ENCODE data around the gene UGT1A4. TPM values are rescaled to one million over a fixed set of nuclear protein-coding genes. Genes with fewer than 3 reads are reported as not detected.

UGT1A4 gene
- total and polyA plus RNA-seq, 8 donors = 0.38 to 7.2 (median 1.2) TPM; not detected in 3

DNA sequence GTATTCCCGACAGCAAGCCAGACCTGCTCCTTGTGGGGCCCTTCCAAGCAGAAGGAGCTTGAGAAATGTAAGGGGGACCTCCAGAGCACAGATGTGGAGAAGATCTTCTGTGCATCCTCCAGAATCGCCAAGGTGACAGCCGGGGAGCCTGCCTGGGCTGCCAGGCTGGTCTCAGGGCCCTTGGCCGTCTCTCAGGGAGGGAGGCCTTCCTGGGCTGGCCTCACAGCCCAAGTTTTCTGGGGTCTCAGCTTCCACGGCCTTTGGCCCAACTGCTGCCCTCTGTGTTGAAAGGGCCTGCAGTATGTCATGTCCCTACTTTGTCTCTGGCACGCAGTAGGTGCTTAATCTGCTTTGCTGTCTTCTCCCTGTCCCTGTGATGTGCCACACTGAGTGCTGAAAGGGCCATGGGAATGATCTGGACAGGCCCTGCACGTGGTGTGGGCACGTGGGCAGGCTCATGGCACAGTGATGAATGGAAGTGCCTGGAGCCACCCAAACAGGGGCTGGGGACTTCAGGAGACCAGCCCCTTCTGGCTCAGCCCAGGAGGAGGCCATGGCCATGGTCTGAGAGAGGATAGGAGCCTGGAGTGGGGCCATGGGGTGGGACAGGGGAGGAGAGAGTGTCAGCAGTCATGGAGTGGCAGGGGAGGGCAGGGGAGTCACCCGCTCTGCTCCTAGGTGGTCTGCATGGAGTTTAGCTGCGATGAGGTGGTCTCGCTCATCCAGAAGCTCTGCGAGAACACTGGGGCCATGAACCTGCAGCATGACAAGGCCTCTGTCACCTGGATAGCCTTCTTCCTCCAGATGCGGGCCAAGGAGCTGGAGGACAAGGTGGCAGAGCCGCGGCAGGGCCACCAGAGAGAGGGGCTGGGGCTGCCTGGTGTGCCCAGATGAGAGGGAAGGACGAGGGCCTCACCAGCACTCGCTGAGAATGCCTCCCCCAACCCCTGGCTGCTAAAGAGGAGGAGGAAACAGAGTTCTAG, 100.4 kb downstream of the UGT1A4 start:
- WGBS, 5 donors = 67 to 84% (median 78%) methylated on average over 11 to 17 of the region's 17 CpGs
- intact Hi-C loops (cut with DNase I; ENCODE audit: low total_unique reads) = no loop called here
- peak in 1 of 2 donors; percentile 15 for DNase-seq

DNA sequence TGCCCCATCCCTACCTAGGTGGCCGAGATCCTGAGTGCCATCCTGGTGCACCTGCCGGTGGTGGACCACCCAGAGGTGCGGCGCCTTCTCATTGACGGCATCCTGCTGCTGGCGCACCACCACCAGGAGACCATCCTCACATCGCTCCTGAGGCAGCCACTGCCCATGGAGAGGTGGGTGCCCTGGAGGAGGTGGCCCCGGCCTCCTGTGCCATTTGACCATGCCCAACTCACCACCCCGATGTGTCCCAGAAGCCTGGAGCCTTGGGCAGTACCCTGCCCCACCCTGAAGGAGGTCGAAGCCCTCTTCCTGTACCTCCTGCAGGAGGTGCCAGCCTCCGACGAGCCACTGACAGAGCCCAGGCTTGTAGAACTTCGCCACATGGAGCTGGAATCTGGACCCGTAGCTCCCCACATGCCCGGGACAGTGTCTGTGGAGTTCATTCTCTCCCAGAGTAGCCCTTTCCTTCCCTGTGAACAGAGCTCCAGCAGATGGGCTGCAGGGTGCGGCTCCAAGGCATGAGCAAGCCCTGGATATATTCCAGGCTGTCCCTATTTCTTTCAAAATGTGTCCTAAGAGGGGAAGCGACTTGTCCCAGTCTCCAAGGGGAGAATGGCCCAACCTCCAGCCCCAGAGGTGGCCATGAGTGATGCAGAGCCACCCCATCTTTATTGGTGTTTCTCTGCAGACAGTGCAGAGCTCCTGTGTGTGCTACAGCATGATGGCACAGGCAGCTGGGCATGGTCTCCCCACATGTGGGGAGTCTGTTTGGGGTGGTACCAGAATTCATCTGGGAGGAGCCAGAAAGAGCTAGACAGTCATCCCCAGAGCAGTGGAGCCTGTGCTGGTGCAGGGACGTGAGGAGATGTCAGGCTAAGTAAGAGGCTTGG, 101.6 kb downstream of the UGT1A4 start:
- Histone ChIP-seq H3K4me3 (no peak overlapping the region), H3K36me3 (no peaks in the 10 kb centered on the region), H3K4me1 (no peaks in the 10 kb centered on the region), H3K27ac (no peak overlapping the region), H3K9me3 (no peaks in the 10 kb centered on the region), H3K27me3 (no peaks in the 10 kb centered on the region)
- intact Hi-C loops (cut with DNase I; ENCODE audit: low total_unique reads) = no loop called here
- WGBS, 5 donors = 82 to 88% (median 84%) methylated on average over 13 to 18 of the region's 18 CpGs
- DNase-seq = peak in 1 of 2 donors; percentile 19
- TF ChIP-seq EP300 (IDR thresholded peaks at IDR 0.05) (no peak), POLR2AphosphoS5 (IDR thresholded peaks at IDR 0.05) (no peak)

More for the DNA sequence above, 100.4 kb downstream of the UGT1A4 start:
- H3K36me3 ChIP-seq = no peaks in the 10 kb centered on the region
- H3K9me3 ChIP-seq = no peaks in the 10 kb centered on the region
- no peaks in the 10 kb centered on the region for H3K4me1 ChIP-seq
- peaks cover 0 to 4% (median 0%) of the 10 kb centered on the region in 3 donors for H3K27me3 ChIP-seq
- TF ChIP-seq POLR2A (IDR thresholded peaks at IDR 0.05) = no peak
- TF ChIP-seq, protein P1, sequence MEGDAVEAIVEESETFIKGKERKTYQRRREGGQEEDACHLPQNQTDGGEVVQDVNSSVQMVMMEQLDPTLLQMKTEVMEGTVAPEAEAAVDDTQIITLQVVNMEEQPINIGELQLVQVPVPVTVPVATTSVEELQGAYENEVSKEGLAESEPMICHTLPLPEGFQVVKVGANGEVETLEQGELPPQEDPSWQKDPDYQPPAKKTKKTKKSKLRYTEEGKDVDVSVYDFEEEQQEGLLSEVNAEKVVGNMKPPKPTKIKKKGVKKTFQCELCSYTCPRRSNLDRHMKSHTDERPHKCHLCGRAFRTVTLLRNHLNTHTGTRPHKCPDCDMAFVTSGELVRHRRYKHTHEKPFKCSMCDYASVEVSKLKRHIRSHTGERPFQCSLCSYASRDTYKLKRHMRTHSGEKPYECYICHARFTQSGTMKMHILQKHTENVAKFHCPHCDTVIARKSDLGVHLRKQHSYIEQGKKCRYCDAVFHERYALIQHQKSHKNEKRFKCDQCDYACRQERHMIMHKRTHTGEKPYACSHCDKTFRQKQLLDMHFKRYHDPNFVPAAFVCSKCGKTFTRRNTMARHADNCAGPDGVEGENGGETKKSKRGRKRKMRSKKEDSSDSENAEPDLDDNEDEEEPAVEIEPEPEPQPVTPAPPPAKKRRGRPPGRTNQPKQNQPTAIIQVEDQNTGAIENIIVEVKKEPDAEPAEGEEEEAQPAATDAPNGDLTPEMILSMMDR (IDR thresholded peaks at IDR 0.05) = no peak
- no peak for TF ChIP-seq POLR2AphosphoS5 (IDR thresholded peaks at IDR 0.05)
- no peak for TF ChIP-seq EP300 (IDR thresholded peaks at IDR 0.05)
- H3K27ac ChIP-seq = no peak overlapping the region
- no peak overlapping the region for H3K4me3 ChIP-seq

DNA sequence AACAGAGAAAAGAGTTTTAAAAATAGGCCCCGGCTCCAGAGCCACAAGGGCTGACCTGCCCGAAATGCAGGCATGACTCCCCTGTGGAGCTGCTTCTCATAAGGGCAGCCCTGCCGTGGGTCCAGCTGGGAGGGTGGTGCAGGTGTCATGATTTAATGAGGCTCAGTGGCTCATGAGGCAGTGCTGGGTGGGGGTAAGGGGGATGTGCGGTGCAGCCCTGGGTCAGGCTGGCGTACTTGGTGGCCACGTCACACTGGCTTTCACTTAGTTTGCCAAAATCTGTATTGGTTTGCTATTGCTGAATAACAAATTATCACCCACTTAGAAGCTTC, 102.2 kb downstream of the UGT1A4 start:
- DNase-seq = peak in 1 of 2 donors; percentile 9
- Histone ChIP-seq H3K27me3 (no peaks in the 10 kb centered on the region), H3K36me3 (no peaks in the 10 kb centered on the region), H3K4me3 (no peak overlapping the region), H3K9me3 (no peaks in the 10 kb centered on the region), H3K4me1 (no peaks in the 10 kb centered on the region), H3K27ac (no peak overlapping the region)
- intact Hi-C loops (cut with DNase I; ENCODE audit: low total_unique reads) = no loop called here
- 75 to 93% (median 86%) methylated on average over 2 to 6 of the region's 6 CpGs for WGBS, 5 donors
- TF ChIP-seq POLR2A (IDR thresholded peaks at IDR 0.05) = no peak
- TF ChIP-seq, protein P1 (IDR thresholded peaks at IDR 0.05) = no peak
- TF ChIP-seq POLR2AphosphoS5 (IDR thresholded peaks at IDR 0.05) = no peak
- TF ChIP-seq EP300 (IDR thresholded peaks at IDR 0.05) = no peak

DNA sequence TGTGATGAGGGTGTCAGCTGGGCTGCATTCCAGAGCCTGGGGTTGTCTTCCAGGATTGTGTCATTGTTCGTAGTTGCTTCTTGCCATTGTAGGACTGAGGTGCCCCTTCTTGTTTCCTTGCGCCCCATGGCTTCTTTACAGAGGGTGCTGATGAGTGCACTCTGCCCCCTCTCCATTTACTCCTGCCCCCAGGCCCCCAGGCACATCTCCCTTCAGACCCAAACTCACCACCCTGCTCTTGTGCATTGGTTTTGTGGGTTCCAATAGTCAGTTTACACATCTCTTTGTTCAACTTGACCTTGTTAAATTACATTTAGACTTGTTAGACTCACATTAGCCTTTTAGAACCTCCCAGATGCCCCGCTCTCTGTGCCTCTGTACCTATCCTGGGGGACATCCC, 102.7 kb downstream of the UGT1A4 start:
- intact Hi-C loops (cut with DNase I; ENCODE audit: low total_unique reads) = no loop called here
- no peaks in the 10 kb centered on the region for H3K36me3 ChIP-seq
- no peak overlapping the region for H3K4me3 ChIP-seq
- no peaks in the 10 kb centered on the region for H3K27me3 ChIP-seq
- H3K4me1 ChIP-seq = no peaks in the 10 kb centered on the region
- peaks cover 0 to 3% (median 0%) of the 10 kb centered on the region in 4 donors for H3K9me3 ChIP-seq
- no peak overlapping the region for H3K27ac ChIP-seq
- TF ChIP-seq POLR2AphosphoS5 (IDR thresholded peaks at IDR 0.05) (no peak), POLR2A (IDR thresholded peaks at IDR 0.05) (no peak), EP300 (IDR thresholded peaks at IDR 0.05) (no peak)
- TF ChIP-seq, protein P1 (IDR thresholded peaks at IDR 0.05) = no peak
- no peak for DNase-seq
- 88 to 93% (median 90%) methylated on average over 3 of the region's 3 CpGs for WGBS, 5 donors

Measured in stomach (tissue), 9 donors.